H1 (cell line): Measurements from ENCODE around the gene ZCCHC17. TPM values are rescaled to one million over a fixed set of nuclear protein-coding genes. Genes with fewer than 3 reads are reported as not detected.

Source experiments
- CTCF ChIA-PET: fragments of 300-600 bp; sonication (Branson Sonifier 250); formaldehyde crosslinking; loops from one replicate; lab custom pipeline; 2021; ENCODE audit not compliant: partially characterized antibody; lab: Charles Lee
- POLR2A ChIA-PET: fragments of 300-600 bp; sonication (Branson Sonifier 250); formaldehyde crosslinking; loops from one replicate; lab custom pipeline; 2021; ENCODE audit warnings: inconsistent platforms; ENCODE audit not compliant: partially characterized antibody; lab: Charles Lee
- DNase-seq, 2 experiments: peaks; one replicate each; pipeline versions ENCODE4 v3.0.0 to v3.0.0-alpha.2; 2010 to 2022; ENCODE audit warnings: low spot score in 2 of 2, low read depth in 1 of 2, mixed read lengths in 1 of 2
- FAIRE-seq: peaks from 2 replicates; lab custom pipeline; 2011; peaks lifted over from hg19 to GRCh38; lab: Jason Lieb, UNC
- H2AFZ ChIP-seq: 2 replicates; pipeline ENCODE4 v1.8.1; 2012; ENCODE audit warnings: low read length, inconsistent platforms
- H2AK5ac ChIP-seq: 2 replicates; pipeline ENCODE4 v1.6.1; 2013; ENCODE audit warnings: low read depth, low read length
- H2BK120ac ChIP-seq: replicated peaks from 2 replicates; pipeline ENCODE3; 2013; ENCODE audit warnings: low read depth, low read length, inconsistent platforms
- H2BK12ac ChIP-seq: 2 replicates; pipeline ENCODE4 v1.6.1; 2013; ENCODE audit warnings: low read depth, low read length
- H2BK15ac ChIP-seq: 2 replicates; pipeline ENCODE4 v1.6.1; 2013; ENCODE audit warnings: low read length
- H2BK20ac ChIP-seq: 2 replicates; pipeline ENCODE4 v1.6.1; 2013; ENCODE audit warnings: low read length
- H2BK5ac ChIP-seq: 2 replicates; pipeline ENCODE4 v1.6.1; 2013; ENCODE audit warnings: low read depth, low read length
- H3K14ac ChIP-seq: 2 replicates; pipeline ENCODE4 v1.6.1; 2013; ENCODE audit warnings: inconsistent platforms; ENCODE audit not compliant: insufficient read length
- H3K18ac ChIP-seq: 2 replicates; pipeline ENCODE4 v1.6.1; 2013; ENCODE audit warnings: low read length; ENCODE audit errors: extremely low read depth
- H3K23ac ChIP-seq: 2 replicates; pipeline ENCODE4 v1.6.1; 2013; ENCODE audit warnings: inconsistent platforms; ENCODE audit not compliant: insufficient read length
- H3K23me2 ChIP-seq: 2 replicates; pipeline ENCODE4 v1.6.1; 2013; ENCODE audit warnings: low read depth, low read length
- H3K27ac ChIP-seq: 2 replicates; pipeline ENCODE4 v1.6.1; 2011; ENCODE audit warnings: low read depth, low read length, inconsistent platforms
- H3K27me3 ChIP-seq, 4 experiments: replicated peaks in 1 of 4; 1 replicate in 1 of 4; 2 replicates in 3 of 4; pipeline versions ENCODE4 v1.6.1 to v1.8.1; 2011 to 2013; ENCODE audit warnings: low read length in 3 of 4, mild to moderate bottlenecking in 3 of 4, inconsistent platforms in 2 of 4, mixed read lengths in 2 of 4, moderate library complexity in 1 of 4; ENCODE audit not compliant: control insufficient read depth in 3 of 4, insufficient read depth in 3 of 4; ENCODE audit errors: extremely low read depth in 1 of 4
- H3K36me3 ChIP-seq, 4 experiments: 2 replicates each; pipeline versions ENCODE4 v1.6.1 to v1.8.1; 2011 to 2013; ENCODE audit warnings: mild to moderate bottlenecking in 4 of 4, low read length in 3 of 4, moderate library complexity in 2 of 4, control low read depth in 1 of 4, inconsistent platforms in 1 of 4; ENCODE audit not compliant: insufficient read depth in 4 of 4, control insufficient read depth in 2 of 4
- H3K4ac ChIP-seq: replicated peaks from 2 replicates; pipeline ENCODE3; 2013; ENCODE audit warnings: low read length, low read depth, mixed read lengths, inconsistent platforms; ENCODE audit not compliant: insufficient read length
- H3K4me1 ChIP-seq, 4 experiments: replicated peaks in 1 of 4; 1 replicate in 1 of 4; 2 replicates in 3 of 4; pipeline versions ENCODE4 v1.6.1 to v1.8.1; 2011 to 2013; ENCODE audit warnings: low read length in 3 of 4, inconsistent platforms in 2 of 4, mixed read lengths in 1 of 4; ENCODE audit not compliant: insufficient read depth in 4 of 4, control insufficient read depth in 3 of 4
- H3K4me2 ChIP-seq, 2 experiments: 2 replicates each; pipeline versions ENCODE4 v1.6.1 to v1.8.1; 2011 to 2013; ENCODE audit warnings: low read depth in 2 of 2, low read length in 2 of 2, control low read depth in 1 of 2, inconsistent platforms in 1 of 2, mild to moderate bottlenecking in 1 of 2; ENCODE audit not compliant: insufficient read depth in 1 of 2
- H3K4me3 ChIP-seq, 4 experiments: fragments of 200-600, 300-600 bp in 1 of 4; sonication (generic), shearing (Covaris generic), sonication (Bioruptor Twin) in 1 of 4; 2 replicates each; pipeline versions ENCODE4 v1.5.1 to v1.8.1; 2011 to 2016; ENCODE audit warnings: low read length in 4 of 4, low read depth in 3 of 4, control low read depth in 2 of 4, inconsistent platforms in 2 of 4, mild to moderate bottlenecking in 2 of 4, mixed read lengths in 1 of 4, moderate library complexity in 1 of 4; ENCODE audit not compliant: insufficient read depth in 2 of 4; ENCODE audit errors: extremely low read depth in 1 of 4
- H3K56ac ChIP-seq: replicated peaks from 2 replicates; pipeline ENCODE3; 2013; ENCODE audit warnings: low read depth, mild to moderate bottlenecking, mixed read lengths, low read length, inconsistent platforms; ENCODE audit not compliant: insufficient read length
- H3K79me1 ChIP-seq: 2 replicates; pipeline ENCODE4 v1.6.1; 2013; ENCODE audit warnings: low read depth, low read length, control low read depth
- H3K79me2 ChIP-seq, 2 experiments: 2 replicates each; pipeline versions ENCODE4 v1.6.1 to v1.8.1; 2012 to 2013; ENCODE audit warnings: low read length in 2 of 2, mild to moderate bottlenecking in 2 of 2, inconsistent platforms in 1 of 2; ENCODE audit not compliant: insufficient read depth in 2 of 2, control insufficient read depth in 1 of 2
- H3K9ac ChIP-seq, 4 experiments: replicated peaks in 1 of 4; 1 replicate in 1 of 4; 2 replicates in 3 of 4; pipeline versions ENCODE4 v1.6.1 to v1.8.1; 2011 to 2013; ENCODE audit warnings: low read depth in 3 of 4, low read length in 3 of 4, control low read depth in 2 of 4, mild to moderate bottlenecking in 2 of 4, moderate library complexity in 2 of 4, inconsistent platforms in 1 of 4; ENCODE audit errors: extremely low read depth in 1 of 4
- H3K9me3 ChIP-seq, 2 experiments: 2 replicates each; pipeline versions ENCODE4 v1.6.1 to v1.8.1; 2012 to 2013; ENCODE audit warnings: mild to moderate bottlenecking in 2 of 2, moderate library complexity in 2 of 2, control low read depth in 1 of 2, inconsistent platforms in 1 of 2, low read depth in 1 of 2, low read length in 1 of 2, mixed read lengths in 1 of 2; ENCODE audit not compliant: insufficient read depth in 2 of 2
- H4K20me1 ChIP-seq, 2 experiments: replicated peaks in 1 of 2; 2 replicates each; pipeline versions ENCODE3 to v1.8.1; 2011 to 2013; ENCODE audit warnings: inconsistent platforms in 2 of 2, low read length in 2 of 2, mild to moderate bottlenecking in 1 of 2; ENCODE audit not compliant: insufficient read depth in 2 of 2, control insufficient read depth in 1 of 2
- H4K5ac ChIP-seq: 2 replicates; pipeline ENCODE4 v1.6.1; 2013; ENCODE audit warnings: low read length, low read depth, mixed read lengths, inconsistent platforms; ENCODE audit not compliant: insufficient read length
- H4K8ac ChIP-seq: 2 replicates; pipeline ENCODE4 v1.8.0; 2013; ENCODE audit warnings: mild to moderate bottlenecking, moderate library complexity, low read length, inconsistent platforms; ENCODE audit not compliant: insufficient read depth; ENCODE audit errors: extremely low read depth
- H4K91ac ChIP-seq: replicated peaks from 2 replicates; pipeline ENCODE3; 2013; ENCODE audit warnings: low read length, mixed read lengths, inconsistent platforms; ENCODE audit not compliant: insufficient read length
- FOSL1 ChIP-seq: IDR thresholded peaks from 2 replicates; pipeline ENCODE4 v1.6.1; 2011; ENCODE audit warnings: mild to moderate bottlenecking, low read depth, low read length, moderate library complexity; ENCODE audit not compliant: insufficient read depth
- GABPA ChIP-seq: IDR thresholded peaks from 2 replicates; pipeline ENCODE4 v1.6.1; 2011; ENCODE audit warnings: mild to moderate bottlenecking, low read length, moderate library complexity, borderline replicate concordance; ENCODE audit not compliant: insufficient read depth
- HDAC6 ChIP-seq: IDR thresholded peaks from one replicate; pipeline ENCODE4 v1.7.1; 2012; ENCODE audit warnings: low read depth, mild to moderate bottlenecking, inconsistent platforms, low read length, moderate library complexity
- MAFK ChIP-seq: IDR thresholded peaks from 2 replicates; pipeline ENCODE4 v1.6.1; 2012; ENCODE audit warnings: low read depth, mild to moderate bottlenecking, improper control_type of control experiment, low read length
- PHF8 ChIP-seq: fragments of 200-600 bp; sonication (generic); conservative IDR thresholded peaks from 2 replicates; pipeline ENCODE4 v1.7.1; 2012; ENCODE audit warnings: low read depth, mild to moderate bottlenecking, inconsistent platforms, low read length, moderate library complexity
- RAD21 ChIP-seq, 2 experiments: IDR thresholded peaks in 1 of 2; conservative IDR thresholded peaks in 1 of 2; 2 replicates each; pipeline ENCODE4 v1.6.1; 2011; ENCODE audit warnings: low read depth in 2 of 2, low read length in 2 of 2, improper control_type of control experiment in 1 of 2, inconsistent platforms in 1 of 2, mild to moderate bottlenecking in 1 of 2, moderate library complexity in 1 of 2
- RNF2 ChIP-seq: fragments of 200-900, 300-1000 bp; sonication (generic); IDR thresholded peaks from 2 replicates; pipeline ENCODE4 v1.7.1; 2016; ENCODE audit warnings: borderline replicate concordance, low read depth, mild to moderate bottlenecking, antibody characterized with exemption, low read length; ENCODE audit not compliant: poor library complexity, severe bottlenecking; ENCODE audit errors: missing control alignments
- SP1 ChIP-seq: IDR thresholded peaks from 2 replicates; pipeline ENCODE4 v1.6.1; 2011; ENCODE audit warnings: low read depth, low read length
- ZNF274 ChIP-seq: IDR thresholded peaks from 2 replicates; pipeline ENCODE4 v1.7.0; 2012; ENCODE audit warnings: low read length, borderline replicate concordance; ENCODE audit errors: extremely low read depth
- WGBS, 2 experiments: shearing (Covaris generic) in 1 of 2; methylation state at CpG; one replicate each; pipeline versions ENCODE4 v1.1.6 to v1.1.7; 2013 to 2015; ENCODE audit warnings: low lambda C conversion rate in 2 of 2, mixed read lengths in 2 of 2, inconsistent platforms in 1 of 2, low coverage in 1 of 2, missing lambda C conversion rate in 1 of 2; ENCODE audit not compliant: insufficient replicate concordance in 2 of 2, insufficient coverage in 1 of 2, insufficient read length in 1 of 2; ENCODE audit errors: extremely low coverage in 1 of 2, missing lambda C conversion rate in 1 of 2; 5-methylcytosine and 5-hydroxymethylcytosine counted together
- polyA plus RNA-seq, 7 experiments: library from polyadenylated mRNA; depleted of rRNA in 3 of 7; stranded (reverse) in 5 of 7; unstranded in 2 of 7; fragments of >200 nt in 5 of 7; fragments of 200-250 nt in 2 of 7; gene quantifications; 1 replicate in 5 of 7; 2 replicates in 1 of 7; 4 replicates in 1 of 7; pipeline versions ENCODE4 v1.2.1 to v1.2.3, GENCODE V29; 2011 to 2013; ENCODE audit warnings: missing spikeins in 2 of 7, mixed read lengths in 2 of 7
- total RNA-seq: library from RNA; stranded (reverse); fragmentation: NEBNext Ultra II Directional; extraction: Animal tissue kit (Norgen Biotek cat#: 25700); gene quantifications from 2 replicates; pipeline ENCODE4 v1.2.1, GENCODE V29; 2021

The ZCCHC17 gene
- total and polyA plus RNA-seq, 2 of the 8 experiments (the other 6 are each of a cell fraction or from before 2014, with no cell fraction given) = 51.6 to 59.3 TPM

- FAIRE-seq (no peak), DNase-seq (peak; percentile 85 to 91)
- no peak within 1 kb of the TSS for H3K14ac ChIP-seq
- H3K27ac ChIP-seq = peak within 1 kb of the TSS; percentile 72; the same call in 1 of the 2 replicates
- peak within 1 kb of the TSS; percentile 73 for H3K4ac ChIP-seq
- peak within 1 kb of the TSS; percentile 65 for H3K56ac ChIP-seq
- peak within 1 kb of the TSS; percentile 68 for H2BK15ac ChIP-seq
- 1% methylated on average over 32 of the region's 44 CpGs; no CpG with 5 or more reads in 1 of the 2 experiments for WGBS, 2 experiments
- peak within 1 kb of the TSS in 3 of 4 experiments; percentile 31 to 69 (median 68); a peak in 6 of 7 replicates for H3K9ac ChIP-seq
- no peaks in the 10 kb centered on the region for H3K79me2 ChIP-seq
- H4K5ac ChIP-seq = peak within 1 kb of the TSS; percentile 85
- 0 out of 2 replicates have a peak within 1 kb of the TSS, but pooled peaks have one; percentile 55 for H2AK5ac ChIP-seq
- H3K79me1 ChIP-seq = no peaks in the 10 kb centered on the region
- H3K18ac ChIP-seq = peak within 1 kb of the TSS; percentile 97
- H4K91ac ChIP-seq = peak within 1 kb of the TSS; percentile 85
- H2BK20ac ChIP-seq = peak within 1 kb of the TSS; percentile 15; the same call in 1 of the 2 replicates
- H2AFZ ChIP-seq = no peak within 1 kb of the TSS; the same call in 1 of the 2 replicates
- ChIA-PET CTCF (interaction anchor here (0.8 to 4.0 kb wide), 14 partner anchors 10 to 193 kb away, joined by 3 to 32 read pairs (median 4); no protein-coding TSS in a partner anchor), POLR2A (interaction anchor here (0.6 to 5.4 kb wide), 29 partner anchors 8 to 1193 kb away, joined by 3 to 26 read pairs (median 4); partner anchors contain the start of gene SERINC2)
- peak within 1 kb of the TSS; percentile 81; the same call in 1 of the 2 replicates for H4K8ac ChIP-seq
- no peaks in the 10 kb centered on the region for H4K20me1 ChIP-seq
- peak within 1 kb of the TSS; percentile 86 to 93 for H3K4me2 ChIP-seq
- H3K4me1 ChIP-seq = peaks cover 8 to 27% (median 24%) of the 10 kb centered on the region in 4 experiments
- H3K4me3 ChIP-seq = peak within 1 kb of the TSS; percentile 33 to 65 (median 58)
- H2BK12ac ChIP-seq = peak within 1 kb of the TSS; percentile 86
- peaks cover 11% of the 10 kb centered on the region for H3K23me2 ChIP-seq
- no peaks in the 10 kb centered on the region; a peak in 1 of 8 replicates for H3K36me3 ChIP-seq
- no peaks in the 10 kb centered on the region for H3K9me3 ChIP-seq
- 0 out of 7 replicates have a peak, but pooled peaks cover 0 to 2% (median 0%) of the 10 kb centered on the region in 4 experiments for H3K27me3 ChIP-seq
- peak within 1 kb of the TSS; percentile 88 for H2BK5ac ChIP-seq
- peak within 1 kb of the TSS; percentile 88 for H2BK120ac ChIP-seq
- no peak within 1 kb of the TSS for H3K23ac ChIP-seq
- TF ChIP-seq RAD21 (IDR thresholded peaks at IDR 0.05 in 1 of 2, conservative IDR thresholded peaks at IDR 0.05 in 1 of 2; ENCODE audit: low read depth in 2 of 2, low read length in 2 of 2) = peak in 1 of 2 experiments; percentile 10; a peak in 1 of 4 replicates
- TF ChIP-seq FOSL1 = no peak
- TF ChIP-seq RNF2 = no peak
- peak; percentile 46 for TF ChIP-seq PHF8
- no peak for TF ChIP-seq MAFK
- no peak; the same call in 1 of the 2 replicates for TF ChIP-seq SP1
- TF ChIP-seq GABPA = no peak
- no peak for TF ChIP-seq HDAC6
- TF ChIP-seq ZNF274 = no peak
Measured at GRCh38 chr1:31373056-31373896, 76.4 kb downstream of the ZCCHC17 start, which contains the start of gene FABP3. TSS of gene FABP3 (minus strand) at chr1:31373076. CDS start at chr1:31373014, 62 bp downstream.
